ENCODE results near the gene CMC1. TPM values are rescaled to one million over a fixed set of nuclear protein-coding genes. Genes with fewer than 3 reads are reported as not detected.

CMC1 gene
- polyA plus RNA-seq, 2 of the 4 experiments (the other 2 are of a cell fraction), result 56.9 to 76.7 TPM

DNA sequence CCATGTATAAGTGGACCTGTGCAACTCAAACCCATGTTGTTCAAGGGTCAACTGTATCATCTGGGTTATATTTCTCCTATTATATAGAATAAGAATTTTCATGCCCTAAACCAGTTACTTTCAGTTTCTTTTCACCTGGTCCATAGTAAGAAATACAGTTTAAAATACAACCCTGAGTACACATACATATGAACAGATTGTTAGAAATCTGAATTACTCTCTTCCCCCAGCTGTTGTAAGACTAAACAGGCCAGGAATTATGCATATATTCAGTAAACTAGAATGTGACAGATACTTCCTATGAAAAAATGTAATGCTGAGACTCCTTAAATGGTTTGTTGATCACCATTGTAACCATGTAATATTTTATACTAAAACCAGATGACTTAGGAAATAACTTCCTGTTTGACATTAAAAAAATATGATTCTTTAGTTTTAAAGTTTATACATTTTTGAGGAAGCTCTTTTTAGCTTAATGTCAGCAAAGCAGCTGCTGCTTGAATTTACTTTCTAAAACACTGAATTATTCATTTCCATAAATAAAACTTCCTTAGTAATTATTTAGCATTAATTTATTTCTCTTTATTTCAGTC, 54.6 kb downstream of the CMC1 start:
- Histone ChIP-seq H3K4me1 (no peaks in the 10 kb centered on the region; the same call in 2 of the 3 replicates), H3K4me3 (no peak overlapping the region), H3K9me3 (no peaks in the 10 kb centered on the region), H3K4me2 (no peak overlapping the region), H3K27ac (no peak overlapping the region)
- no peak for TF ChIP-seq JUN (IDR thresholded peaks at IDR 0.05)
- TF ChIP-seq ESRRA (IDR thresholded peaks at IDR 0.05; ENCODE audit: borderline replicate concordance, low read length), result no peak
- no peak for TF ChIP-seq CHD4 (IDR thresholded peaks at IDR 0.05; ENCODE audit: borderline replicate concordance)
- no peak for TF ChIP-seq RCOR1 (IDR thresholded peaks at IDR 0.05; ENCODE audit: low read depth, low read length)
- TF ChIP-seq, protein P1, sequence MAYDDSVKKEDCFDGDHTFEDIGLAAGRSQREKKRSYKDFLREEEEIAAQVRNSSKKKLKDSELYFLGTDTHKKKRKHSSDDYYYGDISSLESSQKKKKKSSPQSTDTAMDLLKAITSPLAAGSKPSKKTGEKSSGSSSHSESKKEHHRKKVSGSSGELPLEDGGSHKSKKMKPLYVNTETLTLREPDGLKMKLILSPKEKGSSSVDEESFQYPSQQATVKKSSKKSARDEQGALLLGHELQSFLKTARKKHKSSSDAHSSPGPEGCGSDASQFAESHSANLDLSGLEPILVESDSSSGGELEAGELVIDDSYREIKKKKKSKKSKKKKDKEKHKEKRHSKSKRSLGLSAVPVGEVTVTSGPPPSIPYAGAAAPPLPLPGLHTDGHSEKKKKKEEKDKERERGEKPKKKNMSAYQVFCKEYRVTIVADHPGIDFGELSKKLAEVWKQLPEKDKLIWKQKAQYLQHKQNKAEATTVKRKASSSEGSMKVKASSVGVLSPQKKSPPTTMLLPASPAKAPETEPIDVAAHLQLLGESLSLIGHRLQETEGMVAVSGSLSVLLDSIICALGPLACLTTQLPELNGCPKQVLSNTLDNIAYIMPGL (CRISPR knock-in tag; IDR thresholded peaks at IDR 0.05; ENCODE audit: borderline replicate concordance), result no peak
- no peak for TF ChIP-seq EHF (CRISPR knock-in tag; IDR thresholded peaks at IDR 0.05)
- no peak for TF ChIP-seq HDAC2 (IDR thresholded peaks at IDR 0.05)
- no peak for TF ChIP-seq ZSCAN20 (CRISPR knock-in tag; IDR thresholded peaks at IDR 0.05)
- no peak for TF ChIP-seq SREBF2 (IDR thresholded peaks at IDR 0.05)
- TF ChIP-seq, protein P2, sequence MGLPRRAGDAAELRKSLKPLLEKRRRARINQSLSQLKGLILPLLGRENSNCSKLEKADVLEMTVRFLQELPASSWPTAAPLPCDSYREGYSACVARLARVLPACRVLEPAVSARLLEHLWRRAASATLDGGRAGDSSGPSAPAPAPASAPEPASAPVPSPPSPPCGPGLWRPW (IDR thresholded peaks at IDR 0.05), result no peak
- no peak for TF ChIP-seq MAFK (IDR thresholded peaks at IDR 0.05; ENCODE audit: partially characterized antibody)
- no peak for TF ChIP-seq EHMT2 (IDR thresholded peaks at IDR 0.05; ENCODE audit: low read depth)
- TF ChIP-seq TP53 (CRISPR knock-in tag; IDR thresholded peaks at IDR 0.05), result no peak
- TF ChIP-seq, protein P3, sequence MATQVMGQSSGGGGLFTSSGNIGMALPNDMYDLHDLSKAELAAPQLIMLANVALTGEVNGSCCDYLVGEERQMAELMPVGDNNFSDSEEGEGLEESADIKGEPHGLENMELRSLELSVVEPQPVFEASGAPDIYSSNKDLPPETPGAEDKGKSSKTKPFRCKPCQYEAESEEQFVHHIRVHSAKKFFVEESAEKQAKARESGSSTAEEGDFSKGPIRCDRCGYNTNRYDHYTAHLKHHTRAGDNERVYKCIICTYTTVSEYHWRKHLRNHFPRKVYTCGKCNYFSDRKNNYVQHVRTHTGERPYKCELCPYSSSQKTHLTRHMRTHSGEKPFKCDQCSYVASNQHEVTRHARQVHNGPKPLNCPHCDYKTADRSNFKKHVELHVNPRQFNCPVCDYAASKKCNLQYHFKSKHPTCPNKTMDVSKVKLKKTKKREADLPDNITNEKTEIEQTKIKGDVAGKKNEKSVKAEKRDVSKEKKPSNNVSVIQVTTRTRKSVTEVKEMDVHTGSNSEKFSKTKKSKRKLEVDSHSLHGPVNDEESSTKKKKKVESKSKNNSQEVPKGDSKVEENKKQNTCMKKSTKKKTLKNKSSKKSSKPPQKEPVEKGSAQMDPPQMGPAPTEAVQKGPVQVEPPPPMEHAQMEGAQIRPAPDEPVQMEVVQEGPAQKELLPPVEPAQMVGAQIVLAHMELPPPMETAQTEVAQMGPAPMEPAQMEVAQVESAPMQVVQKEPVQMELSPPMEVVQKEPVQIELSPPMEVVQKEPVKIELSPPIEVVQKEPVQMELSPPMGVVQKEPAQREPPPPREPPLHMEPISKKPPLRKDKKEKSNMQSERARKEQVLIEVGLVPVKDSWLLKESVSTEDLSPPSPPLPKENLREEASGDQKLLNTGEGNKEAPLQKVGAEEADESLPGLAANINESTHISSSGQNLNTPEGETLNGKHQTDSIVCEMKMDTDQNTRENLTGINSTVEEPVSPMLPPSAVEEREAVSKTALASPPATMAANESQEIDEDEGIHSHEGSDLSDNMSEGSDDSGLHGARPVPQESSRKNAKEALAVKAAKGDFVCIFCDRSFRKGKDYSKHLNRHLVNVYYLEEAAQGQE (IDR thresholded peaks at IDR 0.05), result no peak
- TF ChIP-seq HEYL (CRISPR knock-in tag; IDR thresholded peaks at IDR 0.05), result no peak
- ChIA-PET CTCF (interaction anchor here (1.1 kb wide), 1 partner anchor 584 kb away, joined by 3 read pairs; no protein-coding TSS in a partner anchor), POLR2A (no interaction called here)
- FAIRE-seq (no peak), DNase-seq (ENCODE audit: low read depth in 1 of 2, low spot score in 1 of 2) (no peak), ATAC-seq (no peak)

DNA sequence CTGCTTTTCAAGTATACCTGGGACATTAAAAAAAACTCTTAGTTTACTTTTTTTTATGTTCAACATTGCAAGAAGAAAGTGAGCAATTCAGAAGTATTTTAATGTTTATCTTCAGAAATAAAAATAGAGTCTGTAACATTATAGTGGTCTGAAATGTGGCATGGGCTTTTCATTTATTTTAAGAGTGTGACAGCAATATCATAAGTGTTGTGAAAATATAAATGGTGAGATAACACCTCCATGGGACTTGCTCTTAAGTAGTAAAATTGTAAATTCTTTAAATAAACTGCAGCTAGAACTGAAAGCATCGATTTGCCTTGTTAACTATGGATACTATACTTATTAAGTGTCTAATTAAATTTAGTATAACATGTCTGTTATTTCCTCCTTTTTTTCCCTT, 58.3 kb downstream of the CMC1 start:
- no peak overlapping the region for H3K4me3 ChIP-seq
- H3K4me2 ChIP-seq, result no peak overlapping the region
- no peaks in the 10 kb centered on the region for H3K9me3 ChIP-seq
- ATAC-seq, result no peak
- DNase-seq (ENCODE audit: low read depth in 1 of 2, low spot score in 1 of 2), result no peak
- H3K27ac ChIP-seq, result no peak overlapping the region
- H3K4me1 ChIP-seq, result no peaks in the 10 kb centered on the region; the same call in 2 of the 3 replicates
- CTCF ChIA-PET, result interaction anchor here (1.1 kb wide), 1 partner anchor 588 kb away, joined by 6 read pairs; no protein-coding TSS in a partner anchor
- no peak for FAIRE-seq
- WGBS (ENCODE audit: missing lambda C conversion rate), result 83% methylated on average over 1 of the region's 1 CpG
- POLR2A ChIA-PET, result no interaction called here
- TF ChIP-seq RAD21 (conservative IDR thresholded peaks at IDR 0.05 in 1 of 2, IDR thresholded peaks at IDR 0.05 in 1 of 2) (no peak), MAFK (IDR thresholded peaks at IDR 0.05; ENCODE audit: partially characterized antibody) (no peak), FOXS1 (CRISPR knock-in tag; IDR thresholded peaks at IDR 0.05) (no peak)
- TF ChIP-seq, protein P2 (IDR thresholded peaks at IDR 0.05), result no peak
- TF ChIP-seq, protein P4, sequence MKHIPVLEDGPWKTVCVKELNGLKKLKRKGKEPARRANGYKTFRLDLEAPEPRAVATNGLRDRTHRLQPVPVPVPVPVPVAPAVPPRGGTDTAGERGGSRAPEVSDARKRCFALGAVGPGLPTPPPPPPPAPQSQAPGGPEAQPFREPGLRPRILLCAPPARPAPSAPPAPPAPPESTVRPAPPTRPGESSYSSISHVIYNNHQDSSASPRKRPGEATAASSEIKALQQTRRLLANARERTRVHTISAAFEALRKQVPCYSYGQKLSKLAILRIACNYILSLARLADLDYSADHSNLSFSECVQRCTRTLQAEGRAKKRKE (CRISPR knock-in tag; IDR thresholded peaks at IDR 0.05; ENCODE audit: low read depth), result no peak
- TF ChIP-seq, protein P5, sequence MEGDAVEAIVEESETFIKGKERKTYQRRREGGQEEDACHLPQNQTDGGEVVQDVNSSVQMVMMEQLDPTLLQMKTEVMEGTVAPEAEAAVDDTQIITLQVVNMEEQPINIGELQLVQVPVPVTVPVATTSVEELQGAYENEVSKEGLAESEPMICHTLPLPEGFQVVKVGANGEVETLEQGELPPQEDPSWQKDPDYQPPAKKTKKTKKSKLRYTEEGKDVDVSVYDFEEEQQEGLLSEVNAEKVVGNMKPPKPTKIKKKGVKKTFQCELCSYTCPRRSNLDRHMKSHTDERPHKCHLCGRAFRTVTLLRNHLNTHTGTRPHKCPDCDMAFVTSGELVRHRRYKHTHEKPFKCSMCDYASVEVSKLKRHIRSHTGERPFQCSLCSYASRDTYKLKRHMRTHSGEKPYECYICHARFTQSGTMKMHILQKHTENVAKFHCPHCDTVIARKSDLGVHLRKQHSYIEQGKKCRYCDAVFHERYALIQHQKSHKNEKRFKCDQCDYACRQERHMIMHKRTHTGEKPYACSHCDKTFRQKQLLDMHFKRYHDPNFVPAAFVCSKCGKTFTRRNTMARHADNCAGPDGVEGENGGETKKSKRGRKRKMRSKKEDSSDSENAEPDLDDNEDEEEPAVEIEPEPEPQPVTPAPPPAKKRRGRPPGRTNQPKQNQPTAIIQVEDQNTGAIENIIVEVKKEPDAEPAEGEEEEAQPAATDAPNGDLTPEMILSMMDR (IDR thresholded peaks at IDR 0.05), result no peak

Measured in A549 (cell line).